Posterior vena cava (tissue), 2 donors: ENCODE measurements around the gene ETNK1. TPM values are rescaled to one million over a fixed set of nuclear protein-coding genes. Genes with fewer than 3 reads are reported as not detected.
"Not testable (repeated sequence)": the region's sequence is repeated elsewhere in the genome, so short reads cannot be mapped to it uniquely, and the experiment has no call there.

Experiments used
- DNase-seq: peaks from one replicate; pipeline ENCODE4 v3.0.0-alpha.2; 2020; ENCODE audit warnings: low spot score
- intact Hi-C, 2 donors: fragments of 100-400 bp; cut with DNase I; formaldehyde crosslinking; loops; one replicate each; pipeline versions ENCODE4 v1.14.1 to v1.14.2; 2022 to 2023
- total RNA-seq, 2 donors: library from RNA; stranded (reverse); fragmentation: NEBNext Ultra II Directional; extraction: Animal tissue kit (Norgen Biotek cat#: 25700); gene quantifications; one replicate each; pipeline ENCODE4 v1.2.1, GENCODE V29; 2021
- donor health status: DM: yes; HTN: yes; CAD: no.
- donor health status: DM: yes; HTN: yes; CAD: no.

The ETNK1 gene
- total RNA-seq, 2 donors from 2014 or later, result 47.3 to 48.2 TPM

GRCh38 chr12:22677781-22678574, 53.0 kb downstream of the ETNK1 start:
- intact Hi-C loops, result no loop called here
- no peak for DNase-seq

- intact Hi-C loops, result no loop called here
- no peak for DNase-seq
These were observed 57.7 kb downstream of the ETNK1 start for GRCh38 chr12:22682663-22683062.

DNA sequence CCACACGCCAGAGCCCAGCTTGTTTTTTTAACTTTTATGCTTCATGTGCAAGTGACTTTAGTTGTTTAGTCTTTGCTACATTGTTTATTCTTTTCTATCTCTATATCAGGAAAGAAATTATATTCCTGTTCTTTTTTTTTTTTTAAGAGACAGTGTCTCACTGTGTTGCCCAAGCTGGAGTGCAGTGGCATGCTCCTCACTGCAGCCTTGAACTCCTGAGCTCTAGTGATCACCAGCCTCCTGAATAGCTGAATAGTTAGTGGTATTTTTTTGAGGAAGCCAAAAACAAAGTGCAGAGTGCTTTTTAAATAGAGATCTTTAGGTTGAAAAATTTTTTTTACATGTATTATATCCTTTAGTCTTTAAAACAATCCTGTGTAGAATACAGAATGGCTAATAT, 58.2 kb downstream of the ETNK1 start:
- intact Hi-C loops, result no loop called here
- no peak for DNase-seq

DNA sequence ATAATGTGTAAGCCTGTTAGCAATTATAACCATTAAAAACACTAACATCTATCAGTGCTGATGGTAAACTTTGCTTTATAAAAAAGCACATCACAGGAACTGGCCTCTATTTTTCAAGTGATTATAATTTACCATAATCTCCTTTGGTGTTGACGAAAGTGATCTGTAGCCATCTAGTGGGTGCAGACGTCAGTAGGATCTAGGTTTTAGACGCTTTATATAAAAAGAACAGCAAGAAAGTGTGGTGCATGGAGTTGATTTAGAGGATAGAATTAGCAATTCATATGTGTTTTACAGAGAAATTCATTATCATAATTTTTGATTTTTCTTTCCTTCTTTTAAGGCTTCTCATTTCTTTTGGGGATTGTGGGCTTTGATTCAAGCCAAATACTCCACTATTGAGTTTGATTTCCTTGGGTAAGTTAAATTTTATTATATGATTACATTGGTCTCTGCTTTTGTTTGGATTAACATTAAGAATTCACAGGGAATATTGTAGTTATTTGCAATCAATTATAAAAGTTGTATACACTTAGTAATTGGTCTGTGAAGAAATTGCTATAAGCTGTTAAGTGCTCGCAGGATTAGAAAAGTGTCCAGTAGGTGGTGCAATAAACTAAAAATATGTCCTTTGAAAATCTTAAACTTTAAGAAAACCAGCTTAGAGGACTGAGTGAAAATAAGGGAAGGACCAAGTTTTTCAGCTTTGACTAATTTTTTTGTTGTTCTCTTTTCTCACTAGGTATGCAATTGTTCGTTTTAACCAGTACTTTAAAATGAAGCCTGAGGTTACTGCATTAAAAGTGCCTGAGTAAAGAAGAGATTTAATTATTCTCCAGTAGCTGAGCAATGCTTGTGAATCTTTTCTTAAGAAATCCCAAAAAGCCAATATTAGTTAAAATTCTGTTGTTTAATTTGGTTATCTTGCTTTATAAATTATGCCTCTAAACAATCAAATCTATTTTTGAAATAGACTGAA, 59.5 kb downstream of the ETNK1 start:
- no peak for DNase-seq
- intact Hi-C loops, result no loop called here

- no peak for DNase-seq
- intact Hi-C loops, result no loop called here
These were observed 61.2 kb downstream of the ETNK1 start for GRCh38 chr12:22686193-22686592.

GRCh38 chr12:22687361-22688076, 62.5 kb downstream of the ETNK1 start:
- intact Hi-C loops, result no loop called here
- no peak for DNase-seq

DNA sequence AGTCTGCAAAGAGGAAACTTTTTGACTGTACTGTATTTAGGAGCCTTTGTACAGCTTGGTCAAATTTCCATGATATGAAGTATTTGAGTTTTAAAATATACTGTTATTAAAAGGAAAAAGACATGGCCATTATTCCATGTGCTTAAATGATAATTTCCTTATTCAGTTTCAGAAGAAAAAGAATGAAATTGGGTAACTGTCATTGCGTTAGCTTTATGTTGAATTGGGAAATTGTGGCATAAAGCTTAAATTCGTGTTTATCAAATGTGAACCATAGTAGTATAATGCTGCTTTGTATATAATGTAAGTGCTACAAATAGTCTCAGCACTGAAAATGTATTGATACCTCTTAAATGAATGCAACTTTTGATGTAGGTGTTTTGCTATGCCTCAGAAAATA, 64.9 kb downstream of the ETNK1 start:
- intact Hi-C loops, result no loop called here
- no peak for DNase-seq

GRCh38 chr12:22691319-22691718, 66.3 kb downstream of the ETNK1 start:
- intact Hi-C loops, result no loop called here
- DNase-seq, result no peak

GRCh38 chr12:22692467-22692866, 67.5 kb downstream of the ETNK1 start:
- DNase-seq, intact Hi-C loops: not testable (repeated sequence)

GRCh38 chr12:22692964-22693555, 68.1 kb downstream of the ETNK1 start:
- no peak for DNase-seq
- intact Hi-C loops, result no loop called here

- intact Hi-C loops, result no loop called here
- DNase-seq, result no peak
These were observed 73.6 kb downstream of the ETNK1 start for GRCh38 chr12:22698576-22698975.

DNA sequence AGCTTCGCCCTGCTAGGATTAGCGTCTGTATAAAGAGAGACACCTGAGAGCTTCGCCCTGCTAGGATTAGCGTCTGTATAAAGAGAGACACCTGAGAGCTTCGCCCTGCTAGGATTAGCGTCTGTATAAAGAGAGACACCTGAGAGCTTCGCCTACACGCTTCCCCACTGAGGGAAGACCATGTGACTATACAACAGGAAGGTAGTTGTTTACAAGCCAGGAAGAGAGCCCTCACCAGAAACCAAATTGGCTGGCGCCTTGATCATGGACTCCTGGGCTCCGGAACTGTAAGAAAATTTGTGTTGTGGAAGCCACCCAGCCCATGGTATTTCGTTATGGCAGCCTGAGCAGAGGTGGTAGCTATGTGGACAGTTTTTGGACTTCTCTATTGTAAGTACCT, 74.7 kb downstream of the ETNK1 start:
- DNase-seq, intact Hi-C loops: not testable (repeated sequence)

- intact Hi-C loops, result no loop called here
- no peak for DNase-seq
These were observed 75.1 kb downstream of the ETNK1 start for GRCh38 chr12:22700106-22700505.

DNA sequence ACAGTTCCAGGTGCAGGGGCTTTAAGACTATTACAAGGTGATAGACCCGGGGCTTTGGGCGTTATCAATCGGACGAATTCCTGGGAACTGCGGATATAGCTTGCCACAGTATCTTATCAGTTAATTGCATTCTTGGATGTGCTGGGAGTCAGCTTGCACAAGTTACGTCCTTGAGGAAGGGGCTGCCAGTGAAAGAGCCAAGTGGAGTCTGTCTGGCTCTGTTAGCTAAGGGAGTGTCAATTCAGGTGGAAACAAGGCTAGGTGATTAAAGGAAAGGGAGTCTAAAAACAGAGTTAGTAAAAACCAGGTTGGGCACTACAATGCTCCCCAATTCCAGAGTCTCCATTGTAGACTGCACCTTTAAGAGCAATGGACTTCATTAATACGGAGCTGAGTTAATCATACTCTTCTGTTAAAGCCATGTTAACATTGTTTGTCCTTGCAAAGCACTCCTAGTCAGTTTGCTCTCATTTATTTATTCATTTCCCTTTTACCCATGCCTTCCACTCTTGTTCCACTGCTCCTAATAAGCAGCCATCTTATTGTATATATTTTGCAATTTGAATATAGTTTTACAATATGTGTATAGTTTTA, 76.3 kb downstream of the ETNK1 start:
- intact Hi-C loops, DNase-seq: not testable (repeated sequence)

DNA sequence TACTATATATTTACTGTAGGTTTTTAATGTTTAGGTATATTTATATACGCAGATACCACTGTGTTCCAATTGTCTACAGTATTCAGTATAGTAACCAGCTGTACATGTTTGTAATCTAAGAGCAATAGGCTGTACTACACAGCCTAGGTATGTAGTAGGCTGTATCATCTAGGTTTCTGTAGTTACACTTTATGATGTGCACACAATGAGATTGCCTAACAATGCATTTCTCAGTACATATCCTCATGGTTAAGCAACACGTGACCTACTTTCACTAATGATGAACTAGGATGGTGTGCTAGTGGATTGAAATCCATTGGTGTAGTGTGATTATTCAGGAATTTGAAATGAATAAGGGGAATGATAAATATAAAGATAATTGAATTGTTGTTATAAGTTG, 77.7 kb downstream of the ETNK1 start:
- DNase-seq, result no peak
- intact Hi-C loops, result no loop called here

GRCh38 chr12:22709292-22709691, 84.3 kb downstream of the ETNK1 start:
- no peak for DNase-seq
- intact Hi-C loops, result no loop called here

- no peak for DNase-seq
- intact Hi-C loops, result no loop called here
These were observed 87.1 kb downstream of the ETNK1 start for GRCh38 chr12:22712083-22712482.

DNA sequence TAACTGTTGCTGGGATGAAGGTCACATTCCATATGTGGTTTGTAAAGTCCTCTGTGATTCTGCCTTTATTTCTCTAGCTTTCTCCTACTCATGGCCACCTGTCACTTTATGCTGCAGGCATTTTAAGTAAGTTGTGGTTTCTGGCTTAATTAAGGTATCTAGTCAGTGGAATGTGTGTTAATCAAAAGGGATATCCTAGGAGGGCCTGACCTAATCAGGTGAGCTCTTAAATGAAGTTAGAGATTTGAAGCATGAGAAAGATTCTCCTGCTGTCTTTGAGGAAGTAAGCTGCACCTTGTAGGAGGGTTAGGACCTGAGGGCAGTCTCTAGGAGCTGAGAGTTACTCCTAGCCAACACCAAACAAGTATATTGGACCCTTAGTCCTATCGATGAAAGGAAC, 90.3 kb downstream of the ETNK1 start:
- no peak for DNase-seq
- intact Hi-C loops, result no loop called here

GRCh38 chr12:22719745-22720144, 94.8 kb downstream of the ETNK1 start:
- intact Hi-C loops, result no loop called here
- no peak for DNase-seq
